PFSK-1 (cell line): Measurements from ENCODE around the gene GLIS1.

Experiments
- POLR2AphosphoS5 ChIP-seq: IDR thresholded peaks from 2 replicates; pipeline ENCODE4 v1.6.1; 2012; ENCODE audit warnings: low read depth, mild to moderate bottlenecking, control low read depth, low read length, moderate library complexity
- SIN3A ChIP-seq: IDR thresholded peaks from 2 replicates; pipeline ENCODE4 v1.6.1; 2012; ENCODE audit warnings: mild to moderate bottlenecking, low read length, moderate library complexity, borderline replicate concordance; ENCODE audit not compliant: insufficient read depth
- TF ChIP-seq, protein P1 (sequence below), 2 experiments: IDR thresholded peaks; 2 replicates each; pipeline versions ENCODE4 v1.6.1 to v1.8.0; 2011 to 2012; ENCODE audit warnings: low read depth in 2 of 2, low read length in 2 of 2, control low read depth in 1 of 2, inconsistent platforms in 1 of 2, mild to moderate bottlenecking in 1 of 2, moderate library complexity in 1 of 2; ENCODE audit not compliant: insufficient read depth in 1 of 2

DNA sequence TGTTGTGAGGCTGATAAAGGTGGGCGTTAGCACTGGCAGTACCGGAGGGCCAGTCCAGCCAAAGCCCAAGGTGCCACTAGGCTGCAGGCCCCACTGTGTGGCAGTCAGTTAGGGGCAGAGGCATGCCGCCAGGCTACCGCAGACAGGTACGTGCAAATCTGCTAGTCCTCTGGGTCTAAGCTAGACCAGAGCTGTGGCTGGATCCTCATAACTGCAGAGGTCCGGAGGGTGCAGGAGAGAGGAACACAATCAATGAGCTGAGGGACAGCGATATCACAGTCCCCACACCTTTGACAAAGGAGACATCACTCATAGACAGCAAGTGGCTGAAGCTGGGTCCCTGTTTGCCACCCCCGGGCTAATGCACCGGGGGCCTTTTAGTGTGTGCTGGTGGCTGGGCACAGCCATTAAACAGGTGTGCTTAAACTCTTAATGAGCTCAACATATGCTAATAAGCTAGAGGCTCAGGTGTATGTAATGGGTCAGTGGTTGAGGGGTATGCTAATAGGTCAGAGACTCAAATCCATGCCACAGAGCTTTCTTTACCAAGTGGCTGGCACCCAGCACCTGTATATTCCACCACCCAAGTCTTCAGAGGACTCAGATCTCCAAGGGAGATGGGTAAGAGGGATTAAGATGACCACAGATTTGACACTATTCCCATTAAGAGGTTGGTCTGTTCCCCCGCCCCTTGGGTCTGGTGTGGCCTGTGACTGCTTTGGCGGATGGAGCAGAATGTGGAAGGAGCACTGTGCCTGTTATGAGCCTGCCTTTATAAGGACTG is 82.0 kb downstream of the GLIS1 start:
- TF ChIP-seq POLR2AphosphoS5 (no peak), SIN3A (no peak)
- TF ChIP-seq, protein P1, sequence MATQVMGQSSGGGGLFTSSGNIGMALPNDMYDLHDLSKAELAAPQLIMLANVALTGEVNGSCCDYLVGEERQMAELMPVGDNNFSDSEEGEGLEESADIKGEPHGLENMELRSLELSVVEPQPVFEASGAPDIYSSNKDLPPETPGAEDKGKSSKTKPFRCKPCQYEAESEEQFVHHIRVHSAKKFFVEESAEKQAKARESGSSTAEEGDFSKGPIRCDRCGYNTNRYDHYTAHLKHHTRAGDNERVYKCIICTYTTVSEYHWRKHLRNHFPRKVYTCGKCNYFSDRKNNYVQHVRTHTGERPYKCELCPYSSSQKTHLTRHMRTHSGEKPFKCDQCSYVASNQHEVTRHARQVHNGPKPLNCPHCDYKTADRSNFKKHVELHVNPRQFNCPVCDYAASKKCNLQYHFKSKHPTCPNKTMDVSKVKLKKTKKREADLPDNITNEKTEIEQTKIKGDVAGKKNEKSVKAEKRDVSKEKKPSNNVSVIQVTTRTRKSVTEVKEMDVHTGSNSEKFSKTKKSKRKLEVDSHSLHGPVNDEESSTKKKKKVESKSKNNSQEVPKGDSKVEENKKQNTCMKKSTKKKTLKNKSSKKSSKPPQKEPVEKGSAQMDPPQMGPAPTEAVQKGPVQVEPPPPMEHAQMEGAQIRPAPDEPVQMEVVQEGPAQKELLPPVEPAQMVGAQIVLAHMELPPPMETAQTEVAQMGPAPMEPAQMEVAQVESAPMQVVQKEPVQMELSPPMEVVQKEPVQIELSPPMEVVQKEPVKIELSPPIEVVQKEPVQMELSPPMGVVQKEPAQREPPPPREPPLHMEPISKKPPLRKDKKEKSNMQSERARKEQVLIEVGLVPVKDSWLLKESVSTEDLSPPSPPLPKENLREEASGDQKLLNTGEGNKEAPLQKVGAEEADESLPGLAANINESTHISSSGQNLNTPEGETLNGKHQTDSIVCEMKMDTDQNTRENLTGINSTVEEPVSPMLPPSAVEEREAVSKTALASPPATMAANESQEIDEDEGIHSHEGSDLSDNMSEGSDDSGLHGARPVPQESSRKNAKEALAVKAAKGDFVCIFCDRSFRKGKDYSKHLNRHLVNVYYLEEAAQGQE (IDR thresholded peaks at IDR 0.05; ENCODE audit: insufficient read depth in 1 of 2, low read depth in 2 of 2, low read length in 2 of 2), result no peak
